Suppressor macrophage treated with lipopolysaccharide for 1 hour (primary cell): ENCODE results near the gene PLXNA2.

Experiments
- DNase-seq, 3 donors: peaks; one replicate each; pipeline ENCODE4 v3.0.0-alpha.2; 2020 to 2022

The PLXNA2 gene

DNA sequence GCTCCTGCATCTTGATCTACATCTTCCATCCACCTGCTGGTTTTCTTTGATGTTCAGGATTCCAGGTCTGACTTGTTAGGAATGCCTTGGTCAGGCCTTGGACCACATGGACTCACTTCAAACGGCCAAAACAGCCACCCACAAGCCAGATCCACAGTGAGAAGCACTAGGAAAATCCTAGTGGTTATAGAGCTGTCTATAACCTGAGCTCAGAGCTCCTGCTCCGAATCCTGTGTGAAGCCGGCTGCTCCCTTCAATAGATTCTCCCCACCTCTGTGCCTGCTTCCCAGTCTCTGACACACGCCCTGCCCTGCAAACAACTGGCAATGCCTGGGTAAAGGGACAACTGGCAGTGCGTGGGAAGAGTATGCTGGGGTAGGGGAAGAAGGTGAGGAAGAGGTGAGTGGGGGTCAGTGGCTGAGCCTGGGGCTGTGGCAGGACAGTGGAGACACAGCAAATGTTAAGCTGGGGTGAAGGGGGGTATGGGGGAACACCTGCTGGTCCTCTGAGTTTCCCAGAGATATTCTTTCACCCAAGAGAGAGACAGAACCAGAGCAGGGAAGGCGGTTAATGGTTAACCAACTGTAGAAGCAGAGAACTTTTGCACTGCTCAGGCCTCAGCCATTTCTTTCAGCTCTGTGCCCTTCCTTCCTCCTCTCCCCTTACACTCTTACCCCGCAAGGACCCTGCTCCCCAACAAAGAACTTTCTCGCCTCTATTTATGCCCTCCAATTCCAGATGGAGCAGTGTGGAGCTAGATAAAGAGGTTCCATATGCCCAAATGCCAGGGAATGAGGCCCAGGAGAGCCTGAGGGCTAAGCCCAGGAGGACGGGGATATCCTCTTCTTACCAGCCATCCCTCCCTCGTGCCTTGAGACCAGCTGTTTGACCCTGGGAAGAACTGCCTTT is 4.5 kb downstream of the PLXNA2 start:
- no peak for DNase-seq

DNA sequence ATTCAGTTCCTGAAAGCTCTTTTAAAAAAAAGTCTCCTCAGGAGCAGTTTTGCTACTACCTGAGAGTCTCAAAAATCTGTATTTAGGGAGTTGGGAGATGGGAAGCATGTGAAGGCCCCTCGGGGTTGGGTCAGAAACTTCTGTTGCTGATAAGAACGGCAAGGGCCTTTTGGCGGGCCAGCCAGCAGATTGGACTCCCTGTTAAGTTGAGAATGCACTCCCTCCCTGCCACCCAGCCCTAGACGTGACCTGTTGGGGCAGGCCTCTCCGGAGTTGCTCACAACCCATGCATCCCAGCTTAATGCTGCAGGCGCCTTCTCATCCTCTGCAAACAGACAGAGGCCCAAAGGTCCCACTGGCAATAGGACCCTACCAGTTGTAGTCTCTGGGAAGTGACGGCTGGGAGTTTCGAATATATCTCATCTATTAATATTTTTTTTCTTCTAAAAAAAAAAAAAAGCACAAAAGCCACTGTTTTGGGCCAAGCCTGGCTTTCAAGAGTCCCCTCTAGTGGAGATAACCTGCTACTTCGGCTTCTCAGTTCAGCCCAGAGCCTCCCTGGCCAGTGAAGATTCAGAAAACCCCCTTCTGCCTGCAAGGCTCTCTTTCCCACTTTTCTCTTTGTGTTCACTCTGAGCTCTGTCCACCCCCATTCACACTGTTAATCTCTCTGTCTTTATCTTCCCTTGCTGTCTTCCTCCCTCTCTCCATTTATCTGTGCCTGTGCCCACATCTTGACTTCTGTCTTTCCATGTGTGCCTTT is 5.3 kb downstream of the PLXNA2 start:
- DNase-seq: peak; percentile 73 to 77 (median 76)

DNA sequence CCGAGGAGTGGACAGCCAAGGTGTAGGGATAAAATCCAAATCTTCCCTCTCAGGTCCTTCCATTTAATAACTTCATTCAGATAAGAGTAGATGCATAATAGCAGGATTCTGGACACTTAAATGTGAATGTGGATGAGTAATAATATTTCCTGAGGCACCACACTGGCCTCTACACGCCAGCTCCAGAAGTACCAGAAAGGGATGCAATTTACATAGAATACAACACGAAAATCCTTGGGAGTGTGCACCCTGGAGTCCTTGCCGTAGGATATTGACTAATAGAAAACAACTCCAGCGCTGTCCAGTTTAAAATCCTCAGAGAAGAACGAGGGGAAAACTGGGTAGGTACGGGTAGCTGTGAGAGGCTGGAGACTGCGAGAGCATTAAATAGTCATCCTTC is 6.9 kb downstream of the PLXNA2 start:
- no peak for DNase-seq

DNA sequence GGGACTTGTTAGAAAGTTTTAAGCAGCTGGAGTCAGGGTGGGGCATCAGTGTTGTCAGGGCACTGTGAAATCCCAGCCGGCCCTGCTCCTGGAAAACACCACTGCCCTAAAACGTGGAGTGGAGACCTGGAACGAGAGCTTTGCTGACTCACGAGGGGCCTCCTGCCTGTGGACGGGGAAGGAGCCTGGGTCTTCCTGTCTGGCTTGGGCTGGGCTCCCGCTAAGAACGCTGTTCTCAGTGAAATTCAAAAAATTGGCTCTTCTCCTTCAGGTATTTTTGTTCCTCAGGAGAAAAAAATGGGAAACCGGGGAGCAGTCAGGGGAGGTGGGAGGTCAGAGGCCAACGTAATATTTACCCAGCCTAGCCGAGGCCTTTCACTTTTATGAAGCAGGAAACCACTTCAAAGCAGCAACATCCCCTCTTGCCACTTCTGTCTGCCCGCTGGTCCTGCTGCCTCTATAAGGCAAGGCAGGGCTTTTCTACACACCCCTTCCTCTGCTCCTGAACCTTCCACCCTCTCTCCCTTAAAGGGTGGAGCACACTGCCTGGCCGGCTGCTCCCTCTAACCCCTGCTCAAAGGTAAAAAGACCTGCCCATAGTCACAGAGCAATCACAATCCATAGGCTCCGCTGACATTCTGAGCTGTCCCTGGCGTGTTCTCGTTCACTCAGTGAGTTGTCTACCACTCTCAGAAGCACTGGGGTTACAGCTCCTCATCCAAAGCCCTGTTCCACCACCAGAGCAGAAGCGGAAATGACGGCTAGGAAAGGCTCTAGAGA is 8.0 kb downstream of the PLXNA2 start:
- peak; percentile 39 to 48 (median 44) for DNase-seq

DNA sequence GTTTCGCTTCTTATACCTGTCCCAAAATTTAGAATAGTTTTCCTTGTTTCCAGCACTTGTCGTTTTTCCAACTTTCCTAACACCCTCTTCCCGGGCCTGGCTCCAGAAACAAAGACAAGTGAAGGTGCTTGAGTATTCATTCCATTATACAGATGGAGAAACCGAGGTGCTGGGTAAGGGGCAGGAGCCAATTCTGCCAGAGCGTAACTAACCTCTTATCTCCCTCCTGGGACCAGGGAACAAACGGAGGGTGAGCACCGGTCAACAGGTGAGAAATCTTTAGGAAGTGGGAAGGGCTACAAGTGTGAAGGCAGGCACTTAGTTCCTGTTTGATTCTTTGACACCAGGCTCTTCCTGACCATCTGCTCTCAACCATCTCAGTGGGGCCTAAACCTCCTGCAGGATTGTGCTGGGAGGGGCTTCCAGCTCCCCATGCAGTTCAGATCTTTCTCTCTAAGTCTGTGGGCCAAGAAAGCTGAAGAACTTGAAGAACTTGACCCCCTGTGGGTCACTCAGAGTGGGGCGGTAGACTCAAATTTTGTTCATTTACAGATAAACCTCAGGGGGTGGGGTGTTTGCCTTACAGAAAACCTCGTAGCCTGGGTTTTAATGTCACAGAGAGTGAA is 8.7 kb downstream of the PLXNA2 start:
- no peak for DNase-seq

DNA sequence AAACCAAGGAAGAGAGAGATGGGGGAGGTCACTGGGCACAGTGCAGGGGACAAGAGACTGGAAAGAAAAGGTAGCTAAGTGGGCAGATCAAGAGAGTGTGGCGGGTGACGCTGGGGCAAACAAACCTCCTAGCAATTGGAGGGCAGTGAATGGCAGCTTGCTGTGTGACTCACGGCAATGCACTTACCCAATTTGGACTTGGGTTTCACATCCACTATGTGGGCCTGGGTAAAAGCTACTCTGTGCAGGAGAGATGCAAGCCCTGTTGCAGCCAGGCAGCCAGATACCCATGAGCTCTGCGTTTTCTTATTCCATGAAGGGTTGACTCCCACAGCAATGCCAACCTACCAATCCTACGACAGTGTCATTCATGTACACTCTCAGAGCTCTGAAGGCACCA is 9.5 kb downstream of the PLXNA2 start:
- peak; percentile 60 to 76 (median 62) for DNase-seq

DNA sequence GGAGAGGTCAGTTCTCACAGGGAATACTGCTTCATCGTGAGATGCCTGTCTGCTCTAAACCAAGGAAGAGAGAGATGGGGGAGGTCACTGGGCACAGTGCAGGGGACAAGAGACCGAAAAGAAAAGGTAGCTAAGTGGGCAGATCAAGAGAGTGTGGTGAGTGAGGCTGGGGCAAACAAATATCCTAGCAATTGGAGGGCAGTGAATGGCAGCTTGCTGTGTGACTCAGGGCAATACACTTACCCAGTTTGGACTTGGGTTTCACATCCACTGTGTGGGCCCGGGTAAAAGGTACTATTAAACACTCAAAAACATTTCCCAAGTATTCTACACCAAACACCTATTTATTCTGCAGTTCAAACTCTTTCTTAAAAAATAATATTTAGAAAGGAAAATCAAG is 10.2 kb downstream of the PLXNA2 start:
- no peak for DNase-seq

DNA sequence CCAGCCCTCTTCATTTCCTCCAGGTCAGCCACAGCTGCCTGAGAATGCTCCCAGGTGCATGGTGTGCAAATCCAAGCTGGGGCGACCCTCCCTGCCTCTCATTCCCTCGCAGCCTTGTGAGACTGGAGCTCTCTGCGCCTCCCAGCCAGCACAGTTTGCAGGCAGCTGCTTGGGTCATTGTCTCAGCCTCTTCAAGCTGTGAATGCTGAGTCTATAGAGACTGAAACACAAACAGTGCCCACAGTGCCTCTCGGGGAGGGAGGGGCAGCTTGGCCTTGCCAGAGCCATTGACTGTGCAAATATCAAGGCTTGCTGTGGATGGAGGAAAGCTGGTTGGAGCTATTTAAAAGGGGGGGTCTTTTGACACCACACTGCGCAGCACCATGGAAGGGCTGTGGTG is 10.6 kb downstream of the PLXNA2 start:
- DNase-seq: no peak

DNA sequence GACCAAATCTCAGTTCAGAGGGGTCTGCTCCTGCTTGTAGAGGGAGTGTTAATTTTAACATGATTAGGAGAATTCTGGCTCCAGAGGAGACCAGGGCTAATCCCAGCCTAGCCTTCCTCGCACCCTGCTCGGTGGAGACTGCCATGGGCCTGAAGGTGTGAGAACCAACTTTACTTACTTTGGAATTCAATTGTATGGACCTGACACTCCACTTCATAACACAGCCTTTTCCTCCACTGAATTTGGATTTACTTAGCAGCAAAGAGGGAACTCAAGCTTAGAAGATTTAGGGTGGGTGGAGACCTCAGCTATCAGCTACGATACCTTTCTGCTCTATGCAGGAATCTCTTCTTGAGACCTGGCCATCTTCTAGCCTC is 11.5 kb downstream of the PLXNA2 start:
- DNase-seq: no peak

DNA sequence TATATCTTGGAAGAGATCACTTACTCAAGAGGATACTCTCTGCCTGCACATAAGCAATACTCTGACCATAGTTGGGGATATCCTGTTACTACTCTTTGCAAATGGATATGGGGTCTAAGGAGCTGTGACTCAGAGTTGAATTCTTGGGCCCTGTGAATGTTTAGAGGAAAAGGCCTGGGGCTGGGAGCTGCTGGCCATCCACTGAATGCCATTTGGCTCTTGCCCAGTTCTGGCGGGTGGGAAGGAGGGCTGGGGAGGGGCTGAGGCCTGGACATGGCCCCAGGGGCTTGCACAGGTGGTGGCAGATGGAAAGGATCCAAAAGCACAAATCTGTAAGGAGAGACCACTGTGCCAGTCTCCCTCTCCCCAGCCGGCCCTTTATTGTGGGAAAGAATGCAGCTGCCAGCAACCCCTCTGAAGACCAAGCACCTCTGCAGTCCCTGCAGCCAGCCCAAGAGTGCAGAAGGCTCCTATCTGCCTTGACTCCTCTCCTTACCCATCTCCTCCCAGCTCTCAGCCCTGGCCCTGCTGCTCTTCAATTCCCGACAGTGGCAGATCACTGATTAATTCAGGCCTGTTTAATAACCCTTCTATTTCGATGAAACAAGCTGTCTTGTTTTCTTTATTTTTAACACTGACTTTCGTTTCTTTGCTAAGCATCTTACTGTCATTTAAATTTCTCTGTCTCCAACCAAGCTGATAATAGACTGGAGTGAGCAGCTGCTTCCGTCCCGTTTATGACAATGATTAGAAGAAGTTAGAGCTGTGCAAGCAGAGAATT is 12.1 kb downstream of the PLXNA2 start:
- no peak for DNase-seq

DNA sequence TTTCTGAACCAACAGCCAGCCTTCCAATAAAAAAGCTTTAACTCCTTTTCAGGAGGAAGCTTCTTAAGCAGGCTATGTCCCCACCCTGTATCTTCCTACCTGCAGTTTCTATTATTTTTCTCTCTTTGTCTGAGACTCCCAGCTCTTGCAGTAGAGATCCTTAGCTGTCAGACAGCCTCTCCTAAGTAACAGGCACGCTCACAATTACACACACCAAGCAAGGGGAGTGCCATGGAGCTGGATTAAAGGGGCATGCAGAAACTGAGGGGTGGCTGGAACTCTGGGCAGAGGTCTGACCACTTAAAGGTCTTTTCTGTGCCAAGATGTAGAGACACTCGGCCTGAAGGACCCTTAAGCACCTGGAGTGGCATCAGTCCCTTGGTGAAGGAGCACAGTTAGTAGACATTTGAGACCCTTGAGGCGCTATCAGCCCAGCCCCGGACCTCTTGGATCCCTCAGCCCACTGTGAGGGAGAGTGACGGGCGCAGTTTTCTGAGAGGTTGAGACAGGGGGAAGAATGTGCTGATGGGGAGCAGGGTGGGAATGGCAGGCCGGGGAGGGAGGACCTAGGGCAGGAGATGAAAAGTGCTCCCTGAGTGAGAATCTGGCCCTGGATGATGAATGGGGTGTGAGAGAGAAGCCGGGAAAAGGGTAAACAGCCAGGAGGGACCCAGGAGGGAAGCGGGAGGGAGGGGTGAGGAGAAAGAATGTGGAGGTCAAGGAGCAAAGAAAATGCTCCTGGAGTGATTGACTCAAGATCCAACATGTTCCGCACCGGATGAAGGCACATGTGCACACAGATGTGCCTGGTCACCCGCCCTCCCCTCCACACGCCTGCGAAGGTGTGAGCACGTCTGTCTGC is 13.3 kb downstream of the PLXNA2 start:
- DNase-seq: no peak

DNA sequence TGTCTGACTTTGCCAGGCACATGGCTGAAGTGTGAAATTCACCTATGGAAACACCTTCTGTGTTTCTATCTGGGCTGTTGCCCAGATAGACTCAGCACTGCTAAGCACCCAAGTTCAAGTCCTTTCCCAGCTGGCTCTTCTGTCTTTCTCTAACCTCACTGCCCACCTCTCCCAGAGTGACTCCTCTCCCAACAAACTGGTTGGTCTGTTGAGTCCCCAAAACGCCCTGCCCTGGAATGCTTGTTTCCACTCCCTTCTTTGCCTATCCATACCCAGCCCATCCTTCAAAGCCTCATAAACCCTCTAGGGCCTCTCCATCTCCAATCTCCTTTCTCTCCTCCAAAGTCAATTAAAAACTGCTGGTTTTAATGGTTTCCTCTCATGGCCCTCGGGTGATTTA is 15.6 kb downstream of the PLXNA2 start:
- no peak for DNase-seq

DNA sequence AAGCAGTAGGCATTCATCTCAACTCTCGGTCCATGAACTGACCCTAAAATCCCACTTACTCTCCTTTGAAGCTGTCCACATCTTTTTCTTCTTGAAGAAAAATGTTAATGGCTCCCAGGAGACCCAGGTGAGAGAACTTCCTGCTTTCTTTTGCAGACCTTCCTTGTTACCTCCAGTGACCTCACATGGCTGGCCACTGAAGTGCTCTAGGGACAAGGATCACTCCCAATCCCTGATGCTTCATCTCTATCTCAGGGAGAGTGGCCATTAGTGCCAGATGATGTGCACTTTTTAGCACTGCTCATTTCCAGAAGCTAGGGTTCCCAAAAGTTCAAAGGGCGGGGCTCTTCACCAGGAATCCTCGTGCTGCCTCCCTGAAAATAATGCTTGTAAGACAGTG is 16.2 kb downstream of the PLXNA2 start:
- no peak for DNase-seq

DNA sequence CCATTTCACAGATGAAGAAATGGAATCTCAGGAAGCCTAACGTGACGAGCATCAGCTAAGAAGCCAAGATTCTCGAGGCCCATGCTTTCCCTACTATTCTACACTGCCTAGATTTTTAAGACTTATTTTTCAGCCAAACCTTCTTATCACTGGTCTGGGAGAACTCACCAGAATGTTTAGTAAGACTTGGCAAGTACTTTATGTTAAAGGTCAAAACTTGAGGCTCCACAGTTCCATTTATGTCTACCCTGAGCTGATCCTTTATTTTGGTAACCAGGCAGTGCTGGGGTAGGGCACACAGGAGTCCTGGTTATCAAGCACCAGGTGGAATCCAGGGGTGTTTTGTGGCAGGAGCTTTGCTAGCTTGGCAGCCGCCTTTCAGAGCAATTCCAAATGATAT is 16.8 kb downstream of the PLXNA2 start:
- DNase-seq: no peak

DNA sequence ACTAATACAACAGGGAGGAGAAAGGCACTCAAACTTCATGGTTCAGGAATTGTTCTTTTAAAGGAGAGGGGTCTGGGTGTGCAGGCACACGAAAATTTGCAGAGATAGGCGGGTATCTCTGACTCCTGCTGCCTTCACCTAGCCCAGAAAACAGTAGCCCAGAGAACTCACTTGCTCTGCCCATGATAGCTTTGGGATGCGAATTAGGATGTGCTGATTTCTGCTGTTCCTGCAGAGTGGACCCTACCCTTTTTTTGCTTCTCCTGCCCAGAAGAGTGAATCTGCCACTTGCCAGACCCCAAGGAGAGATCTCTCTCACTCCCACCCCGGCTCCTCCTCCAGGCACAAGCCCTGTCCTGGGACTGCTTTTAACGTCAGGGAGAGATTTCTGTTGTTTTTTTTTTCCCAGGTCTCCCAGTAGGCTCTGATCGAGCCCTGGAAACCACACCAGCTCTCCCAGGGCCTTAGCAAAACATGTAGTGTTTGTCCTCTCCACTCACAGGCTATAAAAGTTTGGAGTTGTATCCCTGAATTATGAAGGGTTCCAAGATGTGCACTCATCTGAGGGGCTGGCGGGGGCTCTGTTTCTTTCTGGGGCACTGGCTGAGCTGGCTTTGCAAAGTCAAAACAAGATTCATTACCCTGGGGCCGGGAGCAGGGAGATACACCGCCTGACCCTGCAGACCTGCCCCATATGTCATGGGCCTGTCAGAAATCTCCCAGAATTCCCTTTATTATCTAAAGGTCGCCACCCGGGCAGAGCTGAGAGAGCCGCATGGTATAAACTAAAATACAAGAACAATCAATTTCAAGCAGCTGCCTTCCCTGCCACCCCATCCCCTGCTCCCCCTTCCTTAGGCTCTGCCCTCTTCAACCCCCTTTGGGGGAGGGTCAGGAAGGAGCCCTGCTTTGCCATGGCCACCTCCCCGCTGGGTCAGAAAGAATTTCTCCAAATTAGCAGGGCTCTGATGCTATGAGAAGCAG is 17.9 kb downstream of the PLXNA2 start:
- DNase-seq: no peak

DNA sequence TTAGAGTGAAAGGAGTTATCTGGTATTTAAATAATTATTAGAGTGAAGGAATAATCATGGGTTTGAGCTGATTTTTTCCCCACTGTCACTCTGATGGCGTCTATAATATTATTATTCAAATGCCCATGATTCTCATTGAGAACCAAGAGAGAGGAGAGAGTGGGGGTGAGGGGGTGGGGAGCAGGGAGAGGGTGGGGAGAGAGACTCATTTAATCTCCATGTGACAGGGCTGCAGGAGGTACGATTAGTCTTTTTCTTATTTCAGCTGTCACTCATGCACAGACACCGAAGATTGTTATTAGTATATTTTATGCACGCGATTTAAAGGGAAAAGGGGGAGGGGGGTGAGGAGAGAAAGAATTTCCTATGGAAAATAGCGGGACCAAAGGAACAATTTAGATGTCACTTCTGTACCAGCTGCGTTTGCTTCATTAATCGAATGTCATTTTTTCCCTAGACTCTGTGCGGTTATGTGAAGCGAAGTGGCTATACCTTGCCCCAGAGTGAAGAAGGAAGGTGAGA is 19.9 kb downstream of the PLXNA2 start:
- DNase-seq: no peak

DNA sequence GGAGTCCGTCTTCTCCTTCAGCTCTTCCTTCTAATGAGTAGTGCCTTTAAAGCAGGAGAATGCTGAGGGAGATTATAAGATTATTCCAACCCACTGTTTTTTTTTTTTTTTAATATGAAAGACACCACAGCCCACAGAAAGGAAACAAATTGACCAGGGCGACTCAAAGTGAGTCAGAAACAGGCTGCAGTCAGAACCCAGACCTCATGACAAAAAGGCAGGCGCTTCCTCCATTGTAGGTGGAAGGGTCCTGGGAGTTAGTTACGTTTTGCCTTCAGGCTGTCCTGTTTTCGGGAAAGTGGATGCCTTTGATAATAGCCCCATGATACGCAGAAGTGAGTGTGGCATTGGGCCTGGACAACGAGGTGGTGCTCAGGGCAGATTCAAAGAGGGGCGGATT is 21.0 kb downstream of the PLXNA2 start:
- DNase-seq: peak; percentile 66 to 78 (median 72)

DNA sequence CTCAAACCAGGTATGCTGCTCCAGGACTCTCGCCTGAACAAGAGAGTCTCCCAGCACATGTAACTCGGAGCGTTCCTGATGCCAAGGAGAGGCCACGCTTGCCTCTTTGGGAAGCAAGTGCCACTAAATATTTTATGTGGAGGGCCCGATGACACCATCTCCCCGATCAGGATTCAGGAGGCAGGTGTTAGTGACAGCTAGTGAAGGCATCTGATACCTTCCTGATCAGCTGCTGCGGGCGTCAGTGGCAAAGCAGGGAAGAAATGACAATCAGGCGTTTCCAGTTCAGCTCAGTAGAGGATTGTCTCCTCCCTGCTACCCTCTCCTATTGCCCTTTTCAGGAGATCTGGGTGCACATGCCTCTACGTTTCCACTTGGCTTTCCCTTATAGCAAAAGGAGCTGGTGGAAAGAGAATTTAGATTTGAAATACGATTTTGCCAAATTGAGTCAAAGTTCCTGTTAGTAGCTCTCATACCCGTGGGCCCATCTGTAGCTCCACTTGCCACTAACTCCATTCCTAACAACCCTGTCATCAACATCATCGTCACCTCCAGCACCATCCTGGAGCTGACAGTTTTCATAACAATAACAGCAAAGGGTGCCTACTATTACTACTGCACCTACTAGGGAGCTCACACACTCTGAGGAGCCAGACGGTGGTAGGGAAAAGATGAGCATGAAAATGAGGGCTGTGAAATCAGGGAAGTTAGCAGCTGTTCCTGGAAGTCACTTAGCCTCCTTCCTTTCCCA is 21.6 kb downstream of the PLXNA2 start:
- DNase-seq: no peak

DNA sequence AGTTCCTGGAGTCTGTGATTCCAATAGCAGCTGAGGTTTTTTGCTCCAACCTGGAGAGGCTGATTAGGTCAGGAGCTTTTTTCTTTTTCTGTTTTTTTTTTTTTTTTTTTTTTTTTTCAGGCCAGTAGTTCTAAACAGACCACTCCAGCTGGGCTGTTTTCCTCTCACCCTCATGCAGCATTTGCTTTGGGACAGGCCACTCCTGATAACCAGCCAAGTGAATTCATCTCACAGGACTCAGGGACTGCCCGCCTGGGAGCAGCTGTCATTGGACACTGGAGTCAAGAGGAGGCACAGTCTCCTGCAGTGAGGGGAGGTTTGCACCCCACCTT is 22.9 kb downstream of the PLXNA2 start:
- DNase-seq: no peak
